Endothelial cell of umbilical vein (primary cell): ENCODE results near the gene ITGA2. TPM values are rescaled to one million over a fixed set of nuclear protein-coding genes. Genes with fewer than 3 reads are reported as not detected.

Experiments used
- BruUV-seq: library from RNA; stranded (reverse); fragments of 400-500 nt; replicated peaks from 2 replicates; lab custom pipeline; 2021; lab: Mats Ljungman, UMichigan
- CTCF ChIA-PET: fragments of 300-600, 350-600 bp; sonication (Branson Sonifier 250); formaldehyde crosslinking; loops from one replicate; lab custom pipeline; 2021; ENCODE audit warnings: antibody characterized with exemption, inconsistent platforms; lab: Charles Lee
- POLR2A ChIA-PET: fragments of 300-600, 350-600 bp; sonication (Branson Sonifier 250); formaldehyde crosslinking; loops from one replicate; lab custom pipeline; 2021; ENCODE audit warnings: antibody characterized with exemption, inconsistent platforms; lab: Charles Lee
- DNase-seq: peaks from one replicate; pipeline ENCODE4 v3.0.0-alpha.2; 2011; ENCODE audit warnings: low read depth, low spot score
- FAIRE-seq: peaks from 2 replicates; lab custom pipeline; 2011; peaks lifted over from hg19 to GRCh38; lab: Jason Lieb, UNC
- H2AFZ ChIP-seq: 2 replicates; pipeline ENCODE4 v1.6.0; 2012; ENCODE audit warnings: low read depth, low read length, control low read depth, inconsistent platforms
- H3K27ac ChIP-seq: 2 replicates; pipeline ENCODE4 v1.5.1; 2011; ENCODE audit warnings: low read depth, mild to moderate bottlenecking, control low read depth, low read length, moderate library complexity; ENCODE audit not compliant: insufficient read depth
- H3K27me3 ChIP-seq, 2 experiments: 2 replicates each; pipeline versions ENCODE4 v1.6.0 to v1.6.1; 2011; ENCODE audit warnings: low read length in 2 of 2, mixed read lengths in 1 of 2; ENCODE audit not compliant: control insufficient read depth in 2 of 2, insufficient read depth in 2 of 2
- H3K36me3 ChIP-seq, 2 experiments: 2 replicates in 1 of 2; 3 replicates in 1 of 2; pipeline ENCODE4 v1.5.1; 2011; ENCODE audit warnings: low read length in 2 of 2, mild to moderate bottlenecking in 1 of 2, moderate library complexity in 1 of 2; ENCODE audit not compliant: control insufficient read depth in 2 of 2, insufficient read depth in 2 of 2; ENCODE audit errors: extremely low read depth in 1 of 2
- H3K4me1 ChIP-seq: 3 replicates; pipeline ENCODE4 v1.5.1; 2011; ENCODE audit warnings: mild to moderate bottlenecking, low read length; ENCODE audit not compliant: control insufficient read depth, insufficient read depth; ENCODE audit errors: extremely low read depth
- H3K4me2 ChIP-seq: 2 replicates; pipeline ENCODE4 v1.6.1; 2011; ENCODE audit warnings: low read length, control low read depth, mixed read lengths; ENCODE audit not compliant: insufficient read depth
- H3K4me3 ChIP-seq, 3 experiments: fragments of 200-600 bp in 1 of 3; sonication (generic), shearing (Covaris generic) in 1 of 3; replicated peaks in 1 of 3; 2 replicates each; pipeline ENCODE4 v1.5.1; 2011 to 2016; ENCODE audit warnings: control low read depth in 3 of 3, low read length in 3 of 3, mild to moderate bottlenecking in 2 of 3, inconsistent platforms in 1 of 3, low read depth in 1 of 3, moderate library complexity in 1 of 3; ENCODE audit not compliant: insufficient read depth in 1 of 3
- H3K79me2 ChIP-seq: 2 replicates; pipeline ENCODE4 v1.6.0; 2012; ENCODE audit warnings: low read length, inconsistent platforms; ENCODE audit not compliant: control insufficient read depth, insufficient read depth
- H3K9ac ChIP-seq: replicated peaks from 2 replicates; pipeline ENCODE3; 2011; ENCODE audit warnings: low read length, control low read depth; ENCODE audit not compliant: insufficient read depth; ENCODE audit errors: extremely low read depth
- H3K9me1 ChIP-seq: replicated peaks from 3 replicates; pipeline ENCODE4 v1.6.0; 2011; ENCODE audit warnings: mild to moderate bottlenecking, low read length; ENCODE audit not compliant: control insufficient read depth, insufficient read depth; ENCODE audit errors: extremely low read depth
- H3K9me3 ChIP-seq: replicated peaks from 2 replicates; pipeline ENCODE4 v1.5.1; 2012; ENCODE audit warnings: low read length, inconsistent platforms; ENCODE audit not compliant: control insufficient read depth, insufficient read depth
- H4K20me1 ChIP-seq: replicated peaks from 2 replicates; pipeline ENCODE3; 2011; ENCODE audit warnings: mild to moderate bottlenecking, low read length; ENCODE audit not compliant: control insufficient read depth, insufficient read depth; ENCODE audit errors: extremely low read depth
- EZH2 ChIP-seq: IDR thresholded peaks from 2 replicates; pipeline ENCODE4 v1.6.1; 2012; ENCODE audit warnings: borderline replicate concordance, low read depth, mild to moderate bottlenecking, moderate library complexity, low read length, inconsistent platforms; ENCODE audit not compliant: severe bottlenecking
- FOS ChIP-seq: IDR thresholded peaks from 2 replicates; pipeline ENCODE4 v1.6.1; 2011; ENCODE audit warnings: mild to moderate bottlenecking, low read length, moderate library complexity, borderline replicate concordance; ENCODE audit not compliant: insufficient read depth
- GATA2 ChIP-seq: IDR thresholded peaks from 2 replicates; pipeline ENCODE4 v1.7.0; 2011; ENCODE audit warnings: low read depth, mild to moderate bottlenecking, moderate library complexity, mixed read lengths, low read length; ENCODE audit not compliant: insufficient read length, insufficient read depth
- JUN ChIP-seq: IDR thresholded peaks from 2 replicates; pipeline ENCODE4 v1.6.1; 2011; ENCODE audit warnings: borderline replicate concordance, low read depth; ENCODE audit not compliant: insufficient read length, insufficient read depth
- MAX ChIP-seq: IDR thresholded peaks from 2 replicates; pipeline ENCODE4 v1.6.1; 2011; ENCODE audit not compliant: insufficient read depth, insufficient read length
- MYC ChIP-seq: IDR thresholded peaks from one replicate; pipeline ENCODE4 v1.6.1; 2011; ENCODE audit warnings: mild to moderate bottlenecking, low read depth, low read length
- POLR2A ChIP-seq: IDR thresholded peaks from 2 replicates; pipeline ENCODE4 v1.6.1; 2012; ENCODE audit warnings: low read depth, mild to moderate bottlenecking, control low read depth, low read length
- POLR2AphosphoS5 ChIP-seq: IDR thresholded peaks from 2 replicates; pipeline ENCODE4 v1.6.1; 2012; ENCODE audit warnings: low read depth, mild to moderate bottlenecking, control low read depth, low read length, moderate library complexity; ENCODE audit not compliant: insufficient read depth
- dilution Hi-C: fragments of 300-500 bp; cut with MboI; formaldehyde crosslinking; loops from one replicate; pipeline ENCODE4 v1.15.0; 2019; ENCODE audit warnings: low sequenced_read_pairs; ENCODE audit not compliant: extremely low pct_ligation_motif_present
- intact Hi-C: fragments of 100-400 bp; cut with micrococcal nuclease; formaldehyde crosslinking; loops from one replicate; pipeline ENCODE4 v1.10.0; 2022
- polyA plus RNA-seq, 4 experiments: library from polyadenylated mRNA; depleted of rRNA in 3 of 4; stranded (reverse) in 3 of 4; unstranded in 1 of 4; fragments of >200 nt; gene quantifications; 2 replicates each; pipeline versions ENCODE4 v1.2.1 to v1.2.3, GENCODE V29; 2011 to 2012; ENCODE audit warnings: missing spikeins in 1 of 4
- total RNA-seq: library from RNA; stranded (reverse); gene quantifications from 2 replicates; pipeline ENCODE4 v1.2.3, GENCODE V29; 2021
- TF ChIP-seq, protein P1 (sequence below), 2 donors: IDR thresholded peaks; 1 replicate in 1 of 2; 2 replicates in 1 of 2; pipeline ENCODE4 v1.5.1; 2011; ENCODE audit warnings: low read length in 2 of 2, mild to moderate bottlenecking in 2 of 2, moderate library complexity in 2 of 2, control low read depth in 1 of 2, inconsistent platforms in 1 of 2, low read depth in 1 of 2; ENCODE audit not compliant: insufficient read depth in 1 of 2; ENCODE audit errors: extremely low read depth in 1 of 2

ITGA2 gene
- total and polyA plus RNA-seq, 2 donors (not counting 3 experiments of a cell fraction or from before 2014, with no cell fraction given) = 11.2 to 62.3 TPM

DNA sequence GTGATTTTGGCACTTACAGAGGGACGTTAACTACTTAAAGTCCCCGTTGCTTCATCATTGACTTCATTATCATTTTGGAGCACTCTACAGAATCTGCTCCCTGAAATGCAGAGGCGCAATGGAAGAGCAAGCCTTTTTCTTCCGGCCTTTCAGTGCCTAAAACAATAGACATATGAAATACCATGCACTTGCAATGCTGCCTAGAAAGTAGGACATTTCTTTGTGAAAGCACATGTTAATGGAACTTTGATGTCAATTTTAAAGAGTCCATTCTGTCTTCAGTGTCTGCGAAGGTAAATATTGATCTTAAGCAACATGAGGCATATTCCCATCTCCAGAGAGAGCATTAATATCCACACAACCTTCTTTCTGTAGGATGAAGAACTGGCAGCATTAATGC, 36.3 kb downstream of the ITGA2 start:
- TF ChIP-seq POLR2A (no peak), MYC (no peak), GATA2 (no peak), MAX (no peak), POLR2AphosphoS5 (no peak), JUN (no peak), FOS (no peak), EZH2 (no peak)
- TF ChIP-seq, protein P1, sequence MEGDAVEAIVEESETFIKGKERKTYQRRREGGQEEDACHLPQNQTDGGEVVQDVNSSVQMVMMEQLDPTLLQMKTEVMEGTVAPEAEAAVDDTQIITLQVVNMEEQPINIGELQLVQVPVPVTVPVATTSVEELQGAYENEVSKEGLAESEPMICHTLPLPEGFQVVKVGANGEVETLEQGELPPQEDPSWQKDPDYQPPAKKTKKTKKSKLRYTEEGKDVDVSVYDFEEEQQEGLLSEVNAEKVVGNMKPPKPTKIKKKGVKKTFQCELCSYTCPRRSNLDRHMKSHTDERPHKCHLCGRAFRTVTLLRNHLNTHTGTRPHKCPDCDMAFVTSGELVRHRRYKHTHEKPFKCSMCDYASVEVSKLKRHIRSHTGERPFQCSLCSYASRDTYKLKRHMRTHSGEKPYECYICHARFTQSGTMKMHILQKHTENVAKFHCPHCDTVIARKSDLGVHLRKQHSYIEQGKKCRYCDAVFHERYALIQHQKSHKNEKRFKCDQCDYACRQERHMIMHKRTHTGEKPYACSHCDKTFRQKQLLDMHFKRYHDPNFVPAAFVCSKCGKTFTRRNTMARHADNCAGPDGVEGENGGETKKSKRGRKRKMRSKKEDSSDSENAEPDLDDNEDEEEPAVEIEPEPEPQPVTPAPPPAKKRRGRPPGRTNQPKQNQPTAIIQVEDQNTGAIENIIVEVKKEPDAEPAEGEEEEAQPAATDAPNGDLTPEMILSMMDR (IDR thresholded peaks at IDR 0.05; ENCODE audit: extremely low read depth in 1 of 2, insufficient read depth in 1 of 2, low read depth in 1 of 2, low read length in 2 of 2) = no peak
- intact Hi-C loops = no loop called here
- peaks cover 59% of the 10 kb centered on the region for H3K79me2 ChIP-seq

More for the DNA sequence above, 36.3 kb downstream of the ITGA2 start:
- H3K4me3 ChIP-seq = no peak overlapping the region
- FAIRE-seq (no peak), DNase-seq (no peak)
- no peaks in the 10 kb centered on the region for H3K36me3 ChIP-seq
- ChIA-PET POLR2A (no interaction called here), CTCF (interaction anchor here (0.6 to 3.6 kb wide), 6 partner anchors 9 to 77 kb away, joined by 3 to 27 read pairs (median 5); no protein-coding TSS in a partner anchor)
- H4K20me1 ChIP-seq = no peaks in the 10 kb centered on the region
- no peak overlapping the region for H2AFZ ChIP-seq
- no peaks in the 10 kb centered on the region for H3K9me3 ChIP-seq
- H3K27me3 ChIP-seq = no peaks in the 10 kb centered on the region
- H3K4me2 ChIP-seq = no peak overlapping the region
- dilution Hi-C loops = no loop called here
- no peak overlapping the region for H3K27ac ChIP-seq
- H3K4me1 ChIP-seq = peaks cover 46% of the 10 kb centered on the region
- no peak overlapping the region for H3K9ac ChIP-seq
- BruUV-seq = no TSS peak
- H3K9me1 ChIP-seq = no peaks in the 10 kb centered on the region
